Activated CD8-positive, alpha-beta memory T cell treated with anti-CD3 and anti-CD28 coated beads for 48 hours (primary cell): ENCODE data around the gene ZFYVE27.
"Not testable (repeated sequence)": the region's sequence is repeated elsewhere in the genome, so short reads cannot be mapped to it uniquely, and the experiment has no call there.

Experiments
- DNase-seq, 3 experiments: peaks; one replicate each; pipeline ENCODE4 v3.0.0-alpha.2; 2020; ENCODE audit warnings: low read depth in 2 of 3, low spot score in 2 of 3

Gene ZFYVE27, protein sequence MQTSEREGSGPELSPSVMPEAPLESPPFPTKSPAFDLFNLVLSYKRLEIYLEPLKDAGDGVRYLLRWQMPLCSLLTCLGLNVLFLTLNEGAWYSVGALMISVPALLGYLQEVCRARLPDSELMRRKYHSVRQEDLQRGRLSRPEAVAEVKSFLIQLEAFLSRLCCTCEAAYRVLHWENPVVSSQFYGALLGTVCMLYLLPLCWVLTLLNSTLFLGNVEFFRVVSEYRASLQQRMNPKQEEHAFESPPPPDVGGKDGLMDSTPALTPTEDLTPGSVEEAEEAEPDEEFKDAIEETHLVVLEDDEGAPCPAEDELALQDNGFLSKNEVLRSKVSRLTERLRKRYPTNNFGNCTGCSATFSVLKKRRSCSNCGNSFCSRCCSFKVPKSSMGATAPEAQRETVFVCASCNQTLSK

DNA sequence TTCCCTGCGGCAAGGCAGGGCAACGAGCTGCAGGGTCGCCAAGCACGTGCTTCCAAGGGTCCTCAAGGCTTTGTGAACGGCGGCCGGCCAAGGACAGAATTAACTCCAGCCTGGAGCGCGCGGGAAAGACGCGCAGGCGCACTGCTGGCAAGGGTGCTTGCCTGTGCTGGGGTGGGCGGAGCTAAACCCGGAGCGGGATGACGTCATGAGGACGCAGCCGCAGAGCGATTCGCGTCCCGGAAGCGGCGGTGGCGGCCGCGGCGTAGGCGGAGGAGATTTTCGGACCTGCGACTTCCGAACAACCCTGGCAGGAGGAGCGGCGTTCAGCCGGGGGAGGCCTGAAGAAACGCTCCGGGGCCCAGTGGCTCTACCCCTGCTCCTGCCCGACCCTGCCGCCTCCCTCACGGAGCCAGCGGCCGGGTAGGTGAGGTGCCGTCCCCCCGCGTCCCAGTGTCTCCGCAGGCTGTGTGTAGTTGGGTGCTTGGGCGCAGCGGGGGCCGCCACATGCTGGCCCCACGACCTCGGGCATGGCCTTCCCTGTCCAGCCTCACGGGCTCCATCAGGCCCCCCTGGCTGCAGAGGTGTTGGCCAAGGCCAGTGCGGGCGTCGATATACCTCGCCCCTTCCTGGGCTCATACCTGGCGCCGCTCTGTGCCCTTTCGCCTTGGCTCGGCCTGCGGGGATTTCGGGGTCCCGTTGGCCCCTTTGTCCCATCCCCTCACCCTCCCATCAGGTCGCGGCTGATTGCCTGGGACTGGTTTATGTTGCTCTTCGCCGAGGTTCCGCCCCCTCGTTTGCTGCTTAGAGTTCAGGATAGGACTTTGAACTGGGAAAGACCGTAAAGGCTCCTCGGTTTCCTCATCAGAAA, at the start of gene ZFYVE27:
TSS of gene ZFYVE27 (plus strand) at position 227 of the 868 bp plus-strand sequence. CDS start 1,350 bp downstream, outside the sequence.
- DNase-seq = peak; percentile 96 to 97 (median 96)

DNA sequence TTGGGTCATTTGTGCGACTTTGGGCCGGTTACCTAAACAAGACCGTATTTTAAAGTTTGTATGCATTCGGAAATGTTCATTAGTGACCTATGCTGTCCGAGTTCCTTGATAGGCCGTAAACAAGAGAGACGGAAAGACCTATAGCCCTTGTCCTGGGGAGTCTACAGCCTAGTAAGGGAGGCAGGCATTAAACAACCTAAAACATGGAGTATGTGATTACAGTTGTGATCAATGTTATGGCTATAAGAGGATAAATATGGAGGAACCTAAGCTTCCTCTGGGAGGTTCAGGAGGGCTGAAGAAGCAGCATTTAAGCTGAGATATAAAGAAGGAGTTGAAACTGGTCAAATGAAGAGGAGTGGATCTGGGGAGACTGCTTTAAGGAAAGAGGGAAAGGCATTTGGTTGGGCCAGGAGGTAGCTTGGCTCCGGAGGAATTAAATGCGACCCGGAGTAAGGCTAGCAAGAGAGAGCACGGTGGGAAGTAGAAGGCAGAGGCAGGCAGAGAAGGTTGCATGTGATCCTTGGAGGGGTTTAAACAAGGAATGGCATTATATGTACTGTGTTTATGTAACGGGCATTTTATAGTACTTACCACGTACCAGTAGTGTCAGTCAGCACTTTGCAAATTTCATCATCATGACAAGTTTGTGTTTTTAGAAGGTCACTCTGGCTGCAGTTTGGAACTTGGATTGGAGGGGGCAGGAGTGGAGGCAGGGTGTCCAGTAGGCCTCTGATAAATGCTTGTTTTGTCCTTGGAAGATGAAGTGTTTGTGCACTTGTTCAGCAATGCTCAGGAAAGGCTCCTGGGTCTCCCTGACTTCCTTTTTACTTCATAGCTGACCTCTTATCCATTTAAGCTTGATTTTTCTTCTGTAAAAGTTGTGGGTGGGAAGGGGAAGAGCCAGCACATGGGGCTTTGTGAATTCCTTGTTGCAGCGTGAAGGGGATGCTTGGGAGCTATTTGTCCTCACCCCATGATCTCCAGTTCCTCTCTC, 48.8 kb upstream of the ZFYVE27 start:
- DNase-seq = no peak

DNA sequence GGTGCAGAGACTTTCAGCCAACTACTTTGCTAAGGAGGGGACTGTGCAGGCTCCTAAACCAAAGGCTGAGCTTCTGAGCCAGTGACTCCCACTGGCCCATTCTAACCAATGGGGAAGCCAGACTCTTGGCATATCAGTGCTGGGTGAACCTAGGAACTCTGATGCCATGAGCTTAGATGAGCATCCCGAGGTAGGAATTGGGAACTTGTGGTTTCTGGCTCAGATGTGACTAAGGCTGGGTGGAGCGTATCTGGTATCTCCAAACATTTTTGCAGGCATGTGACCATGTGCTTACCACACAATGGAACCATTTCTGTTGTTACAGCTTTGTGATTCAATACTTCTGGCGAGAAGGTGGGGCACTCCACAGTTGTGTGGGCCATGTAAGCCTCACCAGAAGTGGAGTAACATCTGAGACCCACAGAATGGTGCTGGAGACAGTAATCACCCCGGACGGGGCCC, 47.3 kb upstream of the ZFYVE27 start:
- DNase-seq = no peak

DNA sequence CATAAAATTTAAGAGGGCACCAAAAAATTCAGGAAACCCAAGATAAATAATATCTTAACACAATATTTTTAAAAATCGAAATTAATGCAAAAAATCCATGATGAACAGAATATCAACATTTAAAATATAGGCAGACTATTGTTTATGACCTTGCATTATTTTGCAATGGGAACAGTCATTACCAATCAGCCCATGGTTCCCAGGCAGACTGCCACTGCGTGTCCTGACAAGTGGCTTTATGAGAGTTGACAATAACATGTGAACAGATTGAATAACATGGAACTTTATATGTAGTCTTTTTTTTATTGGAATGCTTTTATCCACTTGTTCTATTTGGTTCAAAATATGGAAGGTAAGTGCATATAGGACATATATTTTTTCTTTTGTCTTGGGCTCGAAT, 46.8 kb upstream of the ZFYVE27 start:
- DNase-seq = no peak

DNA sequence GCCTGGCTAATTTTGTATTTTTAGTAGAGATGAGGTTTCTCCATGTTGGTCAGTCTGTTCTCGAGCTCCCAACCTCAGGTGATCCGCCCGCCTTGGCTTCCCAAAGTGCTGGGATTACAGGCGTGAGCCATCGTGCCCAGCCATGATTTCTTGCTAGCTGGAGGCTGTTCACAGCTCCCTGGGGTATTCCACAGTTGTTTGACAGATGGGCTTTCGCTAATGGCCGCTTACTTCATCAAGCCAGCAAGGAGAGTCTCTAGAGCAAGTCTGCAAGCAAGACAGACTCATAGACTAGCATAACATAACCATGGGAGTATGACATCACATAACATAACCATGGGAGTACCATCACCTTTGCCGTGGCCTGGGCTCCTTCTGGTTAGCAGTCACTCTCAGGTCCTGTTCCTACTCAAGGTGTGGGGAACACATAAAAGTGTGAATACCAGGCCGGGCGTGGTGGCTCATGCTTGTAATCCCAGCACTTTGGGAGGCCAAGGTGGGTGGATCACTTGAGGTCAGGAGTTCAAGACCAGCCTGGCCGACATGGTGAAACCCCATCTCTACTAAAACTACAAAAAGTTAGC, 38.8 kb upstream of the ZFYVE27 start:
- DNase-seq = not testable (repeated sequence)

DNA sequence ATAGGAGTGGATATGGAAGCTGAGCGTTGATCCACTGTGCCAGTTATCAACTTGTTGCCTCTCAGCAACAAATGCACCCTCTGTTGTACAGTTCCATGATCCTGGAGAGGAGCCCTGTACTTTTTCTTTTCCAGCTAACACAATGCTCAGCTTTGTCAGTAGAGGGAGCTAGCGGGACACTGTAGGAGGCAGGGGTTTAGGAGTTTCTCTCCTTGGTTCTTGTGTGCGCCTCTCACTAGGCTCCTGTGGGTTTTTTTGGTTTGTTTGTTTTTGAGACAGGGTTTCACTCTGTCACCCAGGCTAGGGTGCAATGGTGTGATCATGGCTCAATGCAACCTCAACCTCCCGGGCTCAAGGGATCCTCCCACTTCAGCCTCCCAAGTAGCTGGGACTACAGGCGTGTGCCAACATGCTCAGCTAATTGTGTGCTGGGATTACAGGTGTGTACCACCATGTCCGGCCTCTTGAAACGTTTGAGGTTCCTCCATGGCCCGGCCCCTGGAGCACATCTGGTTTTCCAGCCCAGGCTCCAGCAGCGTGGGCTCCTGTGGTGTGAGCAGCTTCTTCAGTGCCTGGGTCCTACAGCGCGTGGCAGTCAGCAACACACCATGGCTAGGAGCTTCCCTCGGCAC, 35.4 kb upstream of the ZFYVE27 start:
- no peak for DNase-seq

DNA sequence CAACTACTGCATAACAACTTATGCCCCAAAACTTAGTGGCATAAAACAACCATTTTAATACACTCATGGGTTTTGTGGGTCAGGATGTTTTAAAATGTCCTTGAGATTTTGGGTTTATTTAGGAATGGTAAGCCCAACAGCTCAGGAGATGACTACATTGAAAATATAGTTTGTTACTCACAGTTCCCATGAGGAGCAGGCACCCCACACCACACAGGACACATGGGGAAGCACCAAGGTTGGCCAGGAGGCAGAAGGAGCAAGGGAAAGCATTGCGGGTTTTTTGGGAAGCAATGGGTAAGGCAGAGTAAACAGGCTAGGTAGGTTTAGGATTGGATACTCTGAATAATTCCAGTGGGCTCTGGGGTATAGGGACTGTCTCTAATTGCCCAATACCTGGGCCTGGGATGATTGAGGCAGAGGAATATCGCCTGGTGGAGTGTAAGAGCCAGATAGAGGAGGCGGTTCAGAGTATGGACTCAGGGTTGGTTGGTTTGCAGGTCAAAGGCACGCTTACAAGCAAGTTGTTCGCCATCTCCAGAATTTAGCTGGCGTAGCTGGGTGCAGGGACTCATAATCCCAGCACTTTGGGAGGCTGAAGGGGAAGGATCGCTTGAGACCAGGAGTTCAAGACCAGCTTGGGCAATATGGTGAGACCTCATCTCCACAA, 33.4 kb upstream of the ZFYVE27 start:
- no peak for DNase-seq

DNA sequence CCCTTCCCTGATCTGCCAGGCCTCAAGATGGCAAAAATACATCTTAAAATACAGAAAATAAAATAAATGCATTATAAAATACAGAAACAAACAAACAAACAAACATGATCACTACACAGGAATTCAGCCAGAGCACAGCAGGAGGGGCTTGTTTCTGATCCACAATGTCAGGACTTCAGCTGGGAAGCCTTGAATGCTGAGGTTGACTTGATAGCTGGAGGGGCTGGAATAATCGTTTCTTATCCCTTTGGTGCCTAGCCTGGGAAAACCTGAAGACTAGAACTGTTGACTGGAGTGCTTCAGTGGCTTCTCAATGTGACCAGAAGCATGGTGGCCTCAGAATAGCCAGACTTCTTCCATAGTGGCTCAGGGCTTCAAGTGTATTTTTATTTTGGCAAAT, 32.6 kb upstream of the ZFYVE27 start:
- no peak for DNase-seq

DNA sequence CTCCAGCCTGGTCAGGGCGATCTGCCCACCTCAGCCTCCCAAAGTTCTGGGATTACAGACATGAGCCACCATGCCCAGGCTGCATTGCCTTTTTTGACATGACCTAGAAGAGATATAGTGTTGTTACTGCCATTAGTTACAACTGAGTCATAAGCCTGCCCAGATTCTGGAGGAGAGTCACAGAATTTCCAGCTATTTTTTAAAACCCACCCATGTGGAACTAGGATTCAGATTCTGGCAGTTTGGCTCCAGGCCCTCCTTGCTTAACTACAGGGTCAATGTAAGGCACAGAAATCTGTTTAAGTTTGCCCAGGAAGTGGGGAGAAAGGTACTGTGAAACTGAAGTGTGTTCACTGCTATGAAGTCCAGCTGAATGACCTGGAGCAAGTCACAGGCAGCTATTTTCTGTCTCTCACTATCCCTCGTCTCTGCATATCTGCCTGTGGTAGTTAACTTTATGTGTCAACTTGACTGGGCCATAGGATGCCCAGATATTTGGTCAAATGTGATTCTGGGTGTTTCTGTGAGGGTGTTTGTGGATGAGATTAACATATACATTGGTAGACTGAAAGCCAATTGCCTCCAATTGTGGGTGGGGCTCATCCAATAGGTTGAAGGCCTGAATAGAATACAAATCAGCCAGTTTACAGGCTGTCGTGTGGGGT, 31.8 kb upstream of the ZFYVE27 start:
- DNase-seq = no peak

DNA sequence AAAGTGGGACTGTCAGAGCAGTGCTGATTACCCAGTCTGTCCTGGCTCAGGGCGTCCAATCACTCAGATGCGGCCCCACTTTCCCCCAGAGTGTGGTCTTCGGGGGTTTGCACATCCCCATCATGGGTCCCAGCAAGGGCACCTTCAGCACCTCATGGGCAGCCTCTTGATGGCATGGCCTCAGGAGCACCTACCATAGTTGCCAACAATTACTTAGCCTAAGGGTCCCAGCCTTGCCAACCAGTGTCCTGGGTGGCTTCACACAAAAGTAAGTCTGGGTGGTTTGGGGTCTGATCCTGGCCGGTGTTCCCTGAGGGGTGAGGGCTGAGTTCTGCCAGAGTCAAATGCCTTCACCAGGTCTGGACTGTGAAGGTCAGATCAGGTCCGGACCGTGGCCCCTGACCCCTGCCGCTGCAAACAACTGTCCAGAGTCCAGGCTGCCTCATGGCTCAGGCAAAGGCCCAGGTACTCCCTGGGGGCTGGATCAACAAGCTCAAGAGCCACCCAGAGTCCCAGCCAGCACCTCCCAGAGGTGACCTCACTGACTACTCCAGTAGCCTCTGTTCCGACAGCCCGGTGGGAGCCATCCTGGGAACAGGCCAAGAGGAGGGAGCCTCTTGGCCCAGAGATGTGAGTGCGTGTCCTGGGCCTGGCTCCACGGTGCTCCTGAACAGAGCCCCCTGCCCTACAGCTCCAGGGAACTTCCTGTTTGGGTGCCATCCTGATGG, 29.6 kb upstream of the ZFYVE27 start:
- DNase-seq = no peak

DNA sequence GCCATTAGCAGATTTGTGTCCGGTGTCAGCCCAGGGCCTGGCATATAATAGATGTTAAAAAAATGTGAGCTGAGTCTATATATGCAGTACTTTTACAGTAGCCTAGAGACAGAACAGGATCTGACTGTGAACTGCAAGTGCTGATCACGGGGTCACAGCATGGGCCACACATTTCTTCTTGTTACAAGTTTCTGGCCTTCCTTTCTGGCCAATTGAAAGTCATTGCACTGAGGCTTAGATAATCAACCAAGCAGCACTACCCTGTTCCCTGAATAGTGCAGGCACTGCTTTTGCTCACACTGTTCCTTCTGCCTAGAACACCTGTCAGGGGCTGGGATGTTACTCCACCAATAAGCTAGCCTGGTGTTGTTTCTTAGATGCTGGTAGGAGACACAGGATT, 28.8 kb upstream of the ZFYVE27 start:
- DNase-seq = no peak

DNA sequence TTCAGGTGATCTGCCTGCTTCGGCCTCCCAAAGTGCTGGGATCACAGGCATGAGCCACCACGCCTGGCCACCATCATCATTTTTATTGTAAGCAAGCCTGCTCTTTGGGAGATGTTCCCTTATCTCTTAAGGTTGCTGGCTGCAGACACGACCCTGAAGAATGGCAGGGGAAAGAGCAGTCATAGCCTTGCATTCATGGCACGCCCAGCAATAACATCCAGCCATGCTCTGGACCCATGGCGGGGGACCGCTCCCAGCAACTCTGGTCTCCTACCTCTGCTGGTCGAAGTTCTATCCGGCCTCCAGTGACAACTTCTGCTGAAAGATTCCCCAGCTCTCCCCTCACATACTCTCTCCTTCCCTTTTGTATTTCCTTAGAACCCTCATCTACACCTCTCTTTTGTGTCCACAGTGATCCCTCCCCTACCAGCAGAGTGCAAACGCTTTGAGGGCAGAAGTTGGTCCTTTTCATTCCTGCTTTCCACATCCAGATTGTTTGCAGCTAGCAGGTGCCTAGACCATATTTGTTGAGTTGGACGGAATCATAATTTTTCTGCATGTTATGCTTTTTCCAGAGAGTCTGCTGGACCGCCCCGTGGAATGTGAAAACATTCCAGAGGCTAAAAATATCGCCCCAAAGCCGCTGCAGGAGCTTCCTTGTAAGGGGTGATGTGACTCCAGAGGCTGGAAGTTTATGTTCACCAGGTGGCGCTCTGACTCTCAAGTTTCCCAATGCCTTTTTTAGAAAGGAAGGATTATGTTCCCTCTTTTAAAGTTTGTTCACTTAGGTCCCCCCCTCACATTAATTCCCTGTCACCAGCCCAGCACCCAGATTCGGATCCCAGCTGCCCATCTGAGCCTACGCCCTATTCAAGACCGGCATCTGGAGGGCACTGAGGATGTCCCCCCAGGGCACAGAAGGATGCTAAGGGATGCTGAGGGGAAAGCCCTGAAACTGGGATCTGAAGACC, 27.7 kb upstream of the ZFYVE27 start:
- no peak for DNase-seq

DNA sequence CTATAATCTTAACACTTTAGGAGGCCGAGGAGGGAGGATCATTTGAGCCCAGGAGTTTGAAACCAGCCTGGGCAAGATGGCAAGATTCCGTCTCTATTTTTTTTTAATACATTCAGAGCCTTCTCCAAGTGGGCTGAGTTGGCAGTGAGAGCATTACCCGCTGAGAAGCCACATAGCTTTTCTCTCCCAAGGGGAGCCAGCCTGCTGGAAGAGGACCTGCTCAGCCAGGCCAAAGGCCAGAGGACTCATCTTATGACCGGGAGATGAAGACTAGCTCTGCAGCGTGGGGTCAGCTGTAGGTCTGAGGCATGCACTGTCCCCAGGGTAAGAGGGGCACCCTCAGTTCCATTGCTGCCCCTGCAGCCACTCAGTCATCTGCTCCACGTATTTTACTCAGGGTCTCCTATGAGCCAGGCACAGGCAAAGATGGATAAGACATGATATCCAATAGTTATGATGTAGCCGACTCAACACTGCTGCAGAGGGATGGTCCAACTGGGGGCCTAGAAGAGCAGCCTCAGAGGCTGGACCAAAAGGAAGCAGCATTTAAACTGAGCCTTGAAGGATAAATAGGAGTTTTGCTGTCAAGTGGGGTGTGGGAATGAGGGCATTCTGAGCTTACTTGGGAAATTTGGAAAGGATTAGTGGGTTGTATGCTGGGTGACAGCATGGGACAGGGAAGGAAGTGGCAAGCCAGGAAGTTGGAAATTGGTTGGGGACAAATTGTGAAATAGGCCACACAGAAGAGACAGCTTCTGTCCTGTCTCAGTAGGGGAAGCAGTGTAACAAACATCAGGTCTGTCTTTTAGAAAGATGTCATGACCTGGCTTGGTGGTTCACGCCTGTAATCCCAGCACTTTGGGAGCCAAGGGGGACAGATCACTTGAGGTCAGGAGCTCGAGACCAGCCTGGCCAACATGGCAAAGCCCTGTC, 25.0 kb upstream of the ZFYVE27 start:
- DNase-seq = no peak

DNA sequence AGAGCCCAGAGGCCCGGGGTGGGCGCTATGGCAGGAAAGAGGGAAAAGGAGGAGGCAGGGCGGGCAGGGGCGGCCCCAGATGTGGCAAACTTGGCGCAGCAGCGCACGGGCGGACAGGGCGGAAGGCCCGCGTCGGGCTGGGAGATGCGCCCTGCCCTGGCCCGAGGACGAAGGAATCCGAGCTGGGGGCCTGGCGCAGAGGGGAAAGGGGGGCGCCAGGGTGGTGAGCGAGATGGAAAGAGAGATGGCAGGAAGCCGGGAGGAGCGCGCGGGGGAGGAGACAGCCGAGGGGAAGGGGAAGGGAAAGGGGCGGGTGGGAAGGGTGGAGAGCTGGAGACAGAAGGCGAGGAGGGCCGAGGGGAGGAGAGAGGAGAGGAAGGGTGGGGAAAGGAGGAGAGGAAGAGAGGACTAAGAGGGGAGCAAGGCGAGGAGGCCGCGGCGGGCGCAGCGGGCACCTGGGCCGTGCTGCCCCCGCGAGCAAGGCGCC, 23.5 kb upstream of the ZFYVE27 start, which contains the start of gene MARVELD1:
TSS of gene MARVELD1 (plus strand) at position 392 of the 487 bp plus-strand sequence. CDS start 147 bp downstream, outside the sequence.
- no peak for DNase-seq

DNA sequence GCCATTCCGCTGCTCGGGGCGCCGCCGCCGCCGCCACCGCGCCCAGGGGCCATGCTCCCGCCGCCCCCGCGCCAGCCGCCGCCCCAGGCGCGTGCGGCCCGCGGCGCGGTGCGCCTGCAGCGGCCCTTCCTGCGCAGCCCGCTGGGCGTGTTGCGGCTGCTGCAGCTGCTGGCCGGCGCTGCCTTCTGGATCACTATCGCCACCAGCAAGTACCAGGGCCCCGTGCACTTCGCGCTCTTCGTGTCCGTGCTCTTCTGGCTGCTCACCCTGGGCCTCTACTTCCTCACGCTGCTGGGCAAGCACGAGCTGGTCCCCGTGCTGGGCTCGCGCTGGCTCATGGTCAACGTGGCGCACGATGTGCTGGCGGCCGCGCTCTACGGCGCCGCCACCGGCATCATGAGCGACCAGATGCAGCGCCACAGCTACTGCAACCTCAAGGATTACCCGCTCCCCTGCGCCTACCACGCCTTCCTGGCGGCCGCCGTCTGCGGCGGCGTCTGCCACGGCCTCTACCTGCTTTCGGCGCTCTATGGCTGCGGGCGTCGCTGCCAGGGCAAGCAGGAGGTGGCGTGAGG, 23.0 kb upstream of the ZFYVE27 start:
- peak; percentile 22 to 27 (median 23) for DNase-seq
